ENCODE measurements around the gene SYF2. TPM values are rescaled to one million over a fixed set of nuclear protein-coding genes. Genes with fewer than 3 reads are reported as not detected.

Gene SYF2
- total RNA-seq, 2 experiments from 2014 or later: 29.9 to 36.5 TPM

DNA sequence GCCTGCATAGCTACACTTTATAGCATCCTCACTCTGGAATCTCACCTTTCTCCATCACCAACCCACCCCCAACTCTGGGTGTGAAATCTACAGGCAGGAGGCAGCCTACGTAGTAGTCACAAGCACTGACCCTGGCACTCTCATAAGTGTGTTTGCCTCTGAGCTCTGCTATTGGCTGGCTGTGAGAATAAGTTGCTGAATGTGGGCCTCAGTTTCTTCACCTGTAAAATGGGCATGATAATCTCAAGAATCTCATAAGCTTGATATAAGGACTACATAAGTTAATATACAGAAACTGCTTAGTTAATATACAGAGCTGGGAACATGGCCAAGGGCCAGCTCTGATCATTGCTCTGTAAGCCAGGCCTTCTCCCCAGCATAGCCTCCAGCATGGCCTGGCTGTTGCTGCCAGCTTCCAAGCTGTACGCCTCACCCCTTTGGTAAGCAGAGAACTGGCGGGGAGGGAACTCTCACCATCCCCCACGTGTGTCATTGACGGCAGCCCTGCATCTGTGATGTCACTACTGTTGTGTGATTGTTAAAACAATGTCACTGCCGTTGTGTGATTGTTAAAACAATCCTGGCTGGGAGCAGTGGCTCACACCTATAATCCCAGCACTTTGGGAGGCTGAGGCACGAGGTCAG, 53.3 kb downstream of the SYF2 start:
- CTCF ChIA-PET (ENCODE audit: unreplicated experiment): no interaction called here
- H3K27ac ChIP-seq (ENCODE audit: low read depth, low read length, poor library complexity, severe bottlenecking): no peak overlapping the region
- no peaks in the 10 kb centered on the region for H3K9me2 ChIP-seq (ENCODE audit: insufficient read depth, low read length)
- TF ChIP-seq, protein P1, sequence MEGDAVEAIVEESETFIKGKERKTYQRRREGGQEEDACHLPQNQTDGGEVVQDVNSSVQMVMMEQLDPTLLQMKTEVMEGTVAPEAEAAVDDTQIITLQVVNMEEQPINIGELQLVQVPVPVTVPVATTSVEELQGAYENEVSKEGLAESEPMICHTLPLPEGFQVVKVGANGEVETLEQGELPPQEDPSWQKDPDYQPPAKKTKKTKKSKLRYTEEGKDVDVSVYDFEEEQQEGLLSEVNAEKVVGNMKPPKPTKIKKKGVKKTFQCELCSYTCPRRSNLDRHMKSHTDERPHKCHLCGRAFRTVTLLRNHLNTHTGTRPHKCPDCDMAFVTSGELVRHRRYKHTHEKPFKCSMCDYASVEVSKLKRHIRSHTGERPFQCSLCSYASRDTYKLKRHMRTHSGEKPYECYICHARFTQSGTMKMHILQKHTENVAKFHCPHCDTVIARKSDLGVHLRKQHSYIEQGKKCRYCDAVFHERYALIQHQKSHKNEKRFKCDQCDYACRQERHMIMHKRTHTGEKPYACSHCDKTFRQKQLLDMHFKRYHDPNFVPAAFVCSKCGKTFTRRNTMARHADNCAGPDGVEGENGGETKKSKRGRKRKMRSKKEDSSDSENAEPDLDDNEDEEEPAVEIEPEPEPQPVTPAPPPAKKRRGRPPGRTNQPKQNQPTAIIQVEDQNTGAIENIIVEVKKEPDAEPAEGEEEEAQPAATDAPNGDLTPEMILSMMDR (conservative IDR thresholded peaks at IDR 0.05; ENCODE audit: low read length): no peak
- TF ChIP-seq EZH2phosphoT487 (IDR thresholded peaks at IDR 0.05; ENCODE audit: borderline replicate concordance, low read depth, low read length): no peak
- no peak overlapping the region for H3K4me3 ChIP-seq (ENCODE audit: low read depth, low read length, poor library complexity, severe bottlenecking)
- no peaks in the 10 kb centered on the region for H3K36me3 ChIP-seq (ENCODE audit: insufficient read depth, low read length)
- DNase-seq (ENCODE audit: low spot score): no peak
- H3K9me3 ChIP-seq (ENCODE audit: low read length): no peaks in the 10 kb centered on the region
- intact Hi-C loops (cut with micrococcal nuclease; ENCODE audit: unreplicated experiment): no loop called here
- BruUV-seq (replicated peaks): no TSS peak
- no peaks in the 10 kb centered on the region for H3K79me2 ChIP-seq (ENCODE audit: insufficient read depth, low read depth, low read length)
- H3K4me2 ChIP-seq (ENCODE audit: low read length): no peak overlapping the region
- H4K20me1 ChIP-seq (ENCODE audit: insufficient read depth, low read length): no peaks in the 10 kb centered on the region
- POLR2A ChIA-PET: no interaction called here
- H2AFZ ChIP-seq (ENCODE audit: low read length): no peak overlapping the region
- no peaks in the 10 kb centered on the region for H3K4me1 ChIP-seq (ENCODE audit: insufficient read depth, low read length, poor library complexity, severe bottlenecking)

DNA sequence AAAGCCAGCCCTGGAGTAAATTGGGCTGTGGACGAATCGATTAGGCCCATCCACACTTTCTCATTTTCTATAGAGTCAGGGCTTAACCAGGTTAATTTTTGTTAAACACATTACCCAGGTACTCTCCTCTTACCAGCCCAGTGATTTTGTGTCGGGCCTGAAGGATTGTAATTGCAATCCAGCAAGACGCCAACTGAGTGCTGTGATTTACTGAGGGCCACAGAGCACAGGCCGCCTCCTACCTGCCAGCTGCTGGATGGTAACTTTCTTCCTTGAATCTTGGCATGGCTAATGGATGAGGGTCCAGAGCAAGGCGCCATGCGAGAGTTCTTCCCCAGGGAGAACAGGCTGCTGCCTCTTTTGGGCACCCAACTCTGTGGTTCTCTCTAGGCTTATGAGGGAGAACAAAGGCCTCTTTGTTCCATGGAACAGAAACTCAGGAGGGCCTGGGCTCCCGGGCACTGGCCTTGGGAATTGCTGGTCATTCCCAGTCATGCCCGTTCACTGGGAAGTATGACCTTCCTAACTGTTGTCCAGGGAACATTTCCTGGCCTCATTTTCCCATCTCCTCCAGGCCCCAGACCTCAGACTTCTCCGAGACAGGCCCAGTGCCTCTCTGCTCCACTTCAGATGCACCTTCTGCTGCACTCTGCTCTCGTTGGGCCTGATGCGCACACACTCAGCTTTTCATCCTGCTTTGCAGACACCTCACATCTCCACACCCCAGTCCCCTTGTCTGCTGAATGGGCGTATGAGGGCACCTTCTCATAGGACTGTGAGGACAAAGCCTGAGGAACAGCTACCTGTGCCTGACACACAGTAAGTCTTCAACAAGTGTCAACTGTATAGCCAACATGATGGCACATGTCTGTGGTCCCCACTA, 57.3 kb downstream of the SYF2 start:
- Histone ChIP-seq H4K20me1 (ENCODE audit: insufficient read depth, low read length) (no peaks in the 10 kb centered on the region), H3K4me1 (ENCODE audit: insufficient read depth, low read length, poor library complexity, severe bottlenecking) (no peaks in the 10 kb centered on the region), H3K36me3 (ENCODE audit: insufficient read depth, low read length) (no peaks in the 10 kb centered on the region), H3K9me2 (ENCODE audit: insufficient read depth, low read length) (no peaks in the 10 kb centered on the region), H3K79me2 (ENCODE audit: insufficient read depth, low read depth, low read length) (no peaks in the 10 kb centered on the region), H2AFZ (ENCODE audit: low read length) (no peak overlapping the region), H3K4me2 (ENCODE audit: low read length) (no peak overlapping the region), H3K27ac (ENCODE audit: low read depth, low read length, poor library complexity, severe bottlenecking) (no peak overlapping the region), H3K4me3 (ENCODE audit: low read depth, low read length, poor library complexity, severe bottlenecking) (no peak overlapping the region), H3K9me3 (ENCODE audit: low read length) (no peaks in the 10 kb centered on the region)
- TF ChIP-seq EZH2phosphoT487 (IDR thresholded peaks at IDR 0.05; ENCODE audit: borderline replicate concordance, low read depth, low read length): no peak
- TF ChIP-seq, protein P1 (conservative IDR thresholded peaks at IDR 0.05; ENCODE audit: low read length): no peak
- intact Hi-C loops (cut with micrococcal nuclease; ENCODE audit: unreplicated experiment): no loop called here
- no TSS peak for BruUV-seq (replicated peaks)
- POLR2A ChIA-PET: no interaction called here
- CTCF ChIA-PET (ENCODE audit: unreplicated experiment): no interaction called here
- DNase-seq (ENCODE audit: low spot score): no peak

DNA sequence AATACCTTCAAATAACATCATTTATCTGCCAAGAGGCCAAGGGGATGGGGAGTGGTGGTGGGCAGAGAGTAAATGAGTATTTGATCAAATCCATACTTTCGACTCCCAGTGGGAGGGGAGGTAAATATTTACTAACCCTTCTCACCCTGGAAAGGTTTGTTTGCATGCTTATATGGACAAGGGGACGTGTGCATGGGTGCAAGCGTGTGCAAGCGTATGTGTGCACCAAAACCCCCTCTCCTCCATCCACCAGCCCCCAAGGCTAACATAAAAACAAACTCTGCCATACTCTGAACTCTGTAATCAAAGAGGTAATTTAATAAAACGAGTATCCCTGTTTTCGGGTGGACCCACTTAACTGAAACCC, 58.0 kb downstream of the SYF2 start:
- Histone ChIP-seq H3K4me3 (ENCODE audit: low read depth, low read length, poor library complexity, severe bottlenecking) (no peak overlapping the region), H3K4me1 (ENCODE audit: insufficient read depth, low read length, poor library complexity, severe bottlenecking) (no peaks in the 10 kb centered on the region), H4K20me1 (ENCODE audit: insufficient read depth, low read length) (no peaks in the 10 kb centered on the region), H3K36me3 (ENCODE audit: insufficient read depth, low read length) (no peaks in the 10 kb centered on the region), H3K4me2 (ENCODE audit: low read length) (no peak overlapping the region), H3K9me2 (ENCODE audit: insufficient read depth, low read length) (no peaks in the 10 kb centered on the region), H2AFZ (ENCODE audit: low read length) (no peak overlapping the region), H3K79me2 (ENCODE audit: insufficient read depth, low read depth, low read length) (no peaks in the 10 kb centered on the region), H3K27ac (ENCODE audit: low read depth, low read length, poor library complexity, severe bottlenecking) (no peak overlapping the region), H3K9me3 (ENCODE audit: low read length) (no peaks in the 10 kb centered on the region)
- ChIA-PET CTCF (ENCODE audit: unreplicated experiment) (no interaction called here), POLR2A (no interaction called here)
- BruUV-seq (replicated peaks): no TSS peak
- no peak for TF ChIP-seq EZH2phosphoT487 (IDR thresholded peaks at IDR 0.05; ENCODE audit: borderline replicate concordance, low read depth, low read length)
- TF ChIP-seq, protein P1 (conservative IDR thresholded peaks at IDR 0.05; ENCODE audit: low read length): no peak
- no peak for DNase-seq (ENCODE audit: low spot score)
- intact Hi-C loops (cut with micrococcal nuclease; ENCODE audit: unreplicated experiment): no loop called here
